Measurements from ENCODE around the gene ACOT8. TPM values are rescaled to one million over a fixed set of nuclear protein-coding genes. Genes with fewer than 3 reads are reported as not detected.

ACOT8 gene
- total RNA-seq, 1 donor from 2014 or later = 20.6 TPM

DNA sequence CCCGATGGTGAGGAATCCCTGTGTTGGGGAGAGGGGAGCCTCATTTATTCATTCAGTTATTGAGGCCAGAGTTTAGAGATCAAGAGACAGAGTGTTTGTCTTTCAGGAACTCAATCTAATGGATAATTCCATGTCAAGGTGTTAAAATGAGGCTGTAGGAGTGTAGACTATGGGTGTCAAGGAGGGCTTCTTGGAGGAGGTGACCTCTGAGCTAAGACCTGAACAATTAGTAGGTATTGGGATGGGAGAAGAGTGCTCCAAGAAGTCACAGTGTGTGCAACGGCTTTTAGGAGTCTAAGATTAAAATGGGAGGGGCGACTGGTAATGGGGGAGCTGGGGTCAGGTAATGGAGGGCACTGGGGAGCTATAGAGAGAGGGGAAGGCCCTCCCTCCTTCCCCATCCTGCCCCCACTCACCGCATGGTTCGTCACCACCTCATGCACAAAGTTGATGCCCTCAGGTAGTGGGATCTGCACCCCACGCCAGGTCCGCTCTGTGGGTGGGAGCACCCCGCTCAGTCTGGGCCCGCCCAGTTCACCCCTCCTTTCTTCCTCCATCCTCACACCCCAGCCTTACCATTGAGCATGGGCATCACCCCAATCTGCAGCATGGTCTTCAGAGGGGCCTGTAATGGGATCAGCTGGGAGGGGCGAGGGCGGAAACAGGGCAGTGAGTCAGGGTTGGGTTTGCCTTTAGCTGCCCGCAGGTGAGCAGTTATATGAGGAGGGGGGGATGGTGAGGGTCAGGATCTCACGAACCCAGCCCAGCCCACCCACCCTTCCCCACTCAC is 42.0 kb upstream of the ACOT8 start:
- DNase-seq (ENCODE audit: extremely low spot score, unreplicated experiment) = no peak
- no peak overlapping the region for H3K27ac Mint-ChIP-seq
- no peaks in the 10 kb centered on the region for H3K9me3 Mint-ChIP-seq
- no peaks in the 10 kb centered on the region for H3K27me3 Mint-ChIP-seq
- no peak overlapping the region for H3K4me3 Mint-ChIP-seq
- TF ChIP-seq, protein P1, sequence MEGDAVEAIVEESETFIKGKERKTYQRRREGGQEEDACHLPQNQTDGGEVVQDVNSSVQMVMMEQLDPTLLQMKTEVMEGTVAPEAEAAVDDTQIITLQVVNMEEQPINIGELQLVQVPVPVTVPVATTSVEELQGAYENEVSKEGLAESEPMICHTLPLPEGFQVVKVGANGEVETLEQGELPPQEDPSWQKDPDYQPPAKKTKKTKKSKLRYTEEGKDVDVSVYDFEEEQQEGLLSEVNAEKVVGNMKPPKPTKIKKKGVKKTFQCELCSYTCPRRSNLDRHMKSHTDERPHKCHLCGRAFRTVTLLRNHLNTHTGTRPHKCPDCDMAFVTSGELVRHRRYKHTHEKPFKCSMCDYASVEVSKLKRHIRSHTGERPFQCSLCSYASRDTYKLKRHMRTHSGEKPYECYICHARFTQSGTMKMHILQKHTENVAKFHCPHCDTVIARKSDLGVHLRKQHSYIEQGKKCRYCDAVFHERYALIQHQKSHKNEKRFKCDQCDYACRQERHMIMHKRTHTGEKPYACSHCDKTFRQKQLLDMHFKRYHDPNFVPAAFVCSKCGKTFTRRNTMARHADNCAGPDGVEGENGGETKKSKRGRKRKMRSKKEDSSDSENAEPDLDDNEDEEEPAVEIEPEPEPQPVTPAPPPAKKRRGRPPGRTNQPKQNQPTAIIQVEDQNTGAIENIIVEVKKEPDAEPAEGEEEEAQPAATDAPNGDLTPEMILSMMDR (conservative IDR thresholded peaks at IDR 0.05) = no peak
- peaks cover 9% of the 10 kb centered on the region for H3K36me3 Mint-ChIP-seq
- no peaks in the 10 kb centered on the region for H3K4me1 Mint-ChIP-seq (ENCODE audit: unreplicated experiment)

DNA sequence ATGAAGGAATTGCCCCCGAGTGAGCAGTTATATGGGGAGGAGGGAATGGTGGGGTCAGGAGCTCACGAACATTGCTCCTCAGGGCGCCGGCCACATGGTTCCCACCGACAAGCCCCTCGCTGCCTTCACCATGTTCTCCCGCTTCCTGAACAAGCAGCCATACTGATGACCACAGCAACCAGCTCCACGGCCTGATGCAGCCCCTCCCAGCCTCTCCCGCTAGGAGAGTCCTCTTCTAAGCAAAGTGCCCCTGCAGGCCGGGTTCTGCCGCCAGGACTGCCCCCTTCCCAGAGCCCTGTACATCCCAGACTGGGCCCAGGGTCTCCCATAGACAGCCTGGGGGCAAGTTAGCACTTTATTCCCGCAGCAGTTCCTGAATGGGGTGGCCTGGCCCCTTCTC is 41.1 kb upstream of the ACOT8 start:
- no peaks in the 10 kb centered on the region for H3K27me3 Mint-ChIP-seq
- H3K4me1 Mint-ChIP-seq (ENCODE audit: unreplicated experiment) = no peaks in the 10 kb centered on the region
- no peak overlapping the region for H3K4me3 Mint-ChIP-seq
- TF ChIP-seq, protein P1 (conservative IDR thresholded peaks at IDR 0.05) = no peak
- H3K27ac Mint-ChIP-seq = no peak overlapping the region
- H3K36me3 Mint-ChIP-seq = peaks cover 13% of the 10 kb centered on the region
- no peak for DNase-seq (ENCODE audit: extremely low spot score, unreplicated experiment)
- H3K9me3 Mint-ChIP-seq = no peaks in the 10 kb centered on the region

DNA sequence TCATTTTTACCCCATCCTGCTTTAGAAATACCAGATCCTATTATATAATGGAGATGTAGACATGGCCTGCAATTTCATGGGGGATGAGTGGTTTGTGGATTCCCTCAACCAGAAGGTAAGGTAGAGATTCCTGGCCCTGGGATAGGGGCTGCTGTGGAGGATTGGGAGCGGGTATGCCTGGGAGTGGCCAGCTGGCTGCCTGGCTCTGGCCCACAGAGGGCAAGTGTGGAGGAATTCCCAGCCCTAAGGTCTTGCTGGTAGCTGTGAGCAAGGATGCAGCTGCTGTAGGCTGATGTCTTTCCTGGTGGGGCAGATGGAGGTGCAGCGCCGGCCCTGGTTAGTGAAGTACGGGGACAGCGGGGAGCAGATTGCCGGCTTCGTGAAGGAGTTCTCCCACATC is 40.5 kb upstream of the ACOT8 start:
- no peaks in the 10 kb centered on the region for H3K27me3 Mint-ChIP-seq
- TF ChIP-seq, protein P1 (conservative IDR thresholded peaks at IDR 0.05) = no peak
- no peak overlapping the region for H3K4me3 Mint-ChIP-seq
- H3K4me1 Mint-ChIP-seq (ENCODE audit: unreplicated experiment) = no peaks in the 10 kb centered on the region
- H3K36me3 Mint-ChIP-seq = peaks cover 13% of the 10 kb centered on the region
- H3K9me3 Mint-ChIP-seq = no peaks in the 10 kb centered on the region
- DNase-seq (ENCODE audit: extremely low spot score, unreplicated experiment) = no peak
- H3K27ac Mint-ChIP-seq = no peak overlapping the region

DNA sequence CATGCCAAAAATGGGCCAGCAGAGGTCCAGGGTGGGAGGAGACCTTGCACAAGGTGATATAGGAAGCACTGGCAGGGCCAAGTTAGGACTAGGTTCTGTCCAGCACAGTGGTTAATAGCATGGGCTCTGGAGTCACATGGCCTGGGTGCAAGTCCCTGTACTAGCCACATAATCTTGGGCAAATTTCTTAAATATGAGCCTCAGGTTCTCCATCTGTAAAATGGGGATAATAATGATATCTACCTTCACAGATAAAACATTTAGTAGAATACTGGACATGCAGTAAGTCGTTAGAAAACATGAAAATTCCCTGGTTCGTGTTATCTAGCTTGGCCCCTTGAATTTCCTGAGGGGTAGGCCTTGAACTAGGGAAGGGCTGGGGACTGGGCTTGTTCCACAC is 40.1 kb upstream of the ACOT8 start:
- no peak for DNase-seq (ENCODE audit: extremely low spot score, unreplicated experiment)
- Mint-ChIP-seq H3K9me3 (no peaks in the 10 kb centered on the region), H3K4me3 (no peak overlapping the region), H3K4me1 (ENCODE audit: unreplicated experiment) (no peaks in the 10 kb centered on the region), H3K27me3 (no peaks in the 10 kb centered on the region), H3K27ac (no peak overlapping the region), H3K36me3 (peaks cover 13% of the 10 kb centered on the region)
- TF ChIP-seq, protein P1 (conservative IDR thresholded peaks at IDR 0.05) = no peak

DNA sequence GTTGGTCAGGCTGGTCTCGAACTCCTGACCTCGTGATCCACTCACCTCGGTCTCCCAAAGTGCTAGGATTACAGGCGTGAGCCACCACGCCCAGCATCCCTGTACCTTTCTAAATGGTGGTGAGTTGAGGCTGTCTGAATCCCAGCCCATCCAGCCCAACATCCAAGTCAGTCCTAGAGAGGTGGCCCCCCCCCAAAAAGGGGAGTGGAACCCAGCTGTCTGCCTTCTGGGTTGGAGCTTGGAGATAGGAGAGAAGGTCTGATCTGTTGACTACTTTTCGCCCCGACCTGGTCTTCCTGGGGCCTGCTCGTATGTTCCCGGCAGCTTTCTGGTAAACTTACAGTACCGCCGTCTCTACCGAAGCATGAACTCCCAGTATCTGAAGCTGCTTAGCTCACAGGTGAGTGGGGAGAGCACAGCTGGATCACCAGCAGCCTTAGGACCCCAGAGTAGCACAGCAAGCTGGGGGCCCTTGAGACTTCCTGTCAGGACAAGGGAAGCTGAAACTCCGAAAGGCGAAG is 39.5 kb upstream of the ACOT8 start:
- Mint-ChIP-seq H3K4me3 (no peak overlapping the region), H3K27me3 (no peaks in the 10 kb centered on the region), H3K27ac (no peak overlapping the region), H3K4me1 (ENCODE audit: unreplicated experiment) (no peaks in the 10 kb centered on the region), H3K36me3 (peaks cover 13% of the 10 kb centered on the region), H3K9me3 (no peaks in the 10 kb centered on the region)
- no peak for DNase-seq (ENCODE audit: extremely low spot score, unreplicated experiment)
- TF ChIP-seq, protein P1 (conservative IDR thresholded peaks at IDR 0.05) = no peak

All from type B pancreatic cell (in vitro differentiated cells).